H9 (cell line): Measurements from ENCODE around the gene FABP3. TPM values are rescaled to one million over a fixed set of nuclear protein-coding genes. Genes with fewer than 3 reads are reported as not detected.

ENCODE experiments used
- DNase-seq: peaks from one replicate; pipeline ENCODE4 v3.0.0-alpha.2; 2017
- H2AFZ ChIP-seq: one replicate; pipeline ENCODE4 v1.6.1; 2013; ENCODE audit warnings: mild to moderate bottlenecking, low read length, control low read depth, moderate library complexity
- H2AK5ac ChIP-seq: 2 replicates; pipeline ENCODE4 v1.6.1; 2013; ENCODE audit warnings: low read length, control low read depth, mixed read lengths; ENCODE audit not compliant: insufficient read length
- H2BK120ac ChIP-seq: one replicate; pipeline ENCODE4 v1.6.1; 2013; ENCODE audit warnings: low read depth, mild to moderate bottlenecking, low read length, control low read depth, inconsistent platforms; ENCODE audit not compliant: poor library complexity, severe bottlenecking
- H2BK12ac ChIP-seq: 2 replicates; pipeline ENCODE4 v1.6.1; 2013; ENCODE audit warnings: low read length, control low read depth, mixed read lengths, low read depth; ENCODE audit not compliant: insufficient read length
- H2BK15ac ChIP-seq: 2 replicates; pipeline ENCODE4 v1.6.1; 2013; ENCODE audit warnings: low read depth, low read length, control low read depth
- H2BK20ac ChIP-seq: one replicate; pipeline ENCODE4 v1.6.1; 2013; ENCODE audit warnings: low read depth, mild to moderate bottlenecking, low read length, control low read depth, inconsistent platforms; ENCODE audit not compliant: poor library complexity, severe bottlenecking
- H2BK5ac ChIP-seq: 2 replicates; pipeline ENCODE4 v1.6.1; 2013; ENCODE audit warnings: low read length, control low read depth, mixed read lengths; ENCODE audit not compliant: insufficient read length
- H3K14ac ChIP-seq: 2 replicates; pipeline ENCODE4 v1.6.1; 2013; ENCODE audit warnings: low read length, control low read depth; ENCODE audit not compliant: insufficient read depth
- H3K18ac ChIP-seq: 2 replicates; pipeline ENCODE4 v1.6.1; 2013; ENCODE audit warnings: low read depth, mild to moderate bottlenecking, mixed read lengths, low read length, control low read depth; ENCODE audit not compliant: insufficient read length
- H3K23ac ChIP-seq: 2 replicates; pipeline ENCODE4 v1.6.1; 2013; ENCODE audit warnings: low read length, control low read depth, mixed read lengths, low read depth; ENCODE audit not compliant: insufficient read length
- H3K23me2 ChIP-seq: 2 replicates; pipeline ENCODE4 v1.6.1; 2013; ENCODE audit warnings: low read depth, mild to moderate bottlenecking, mixed read lengths, low read length, control low read depth; ENCODE audit not compliant: insufficient read length, poor library complexity, severe bottlenecking
- H3K27ac ChIP-seq: 2 replicates; pipeline ENCODE4 v1.5.1; 2013; ENCODE audit warnings: low read length, control low read depth, mixed read lengths, low read depth; ENCODE audit not compliant: insufficient read length
- H3K27me3 ChIP-seq: 2 replicates; pipeline ENCODE4 v1.6.1; 2013; ENCODE audit warnings: low read length, control low read depth, inconsistent platforms; ENCODE audit not compliant: insufficient read depth
- H3K4ac ChIP-seq: 2 replicates; pipeline ENCODE4 v1.6.1; 2013; ENCODE audit warnings: low read depth, mild to moderate bottlenecking, control low read depth, inconsistent platforms, low read length, moderate library complexity
- H3K4me1 ChIP-seq: 2 replicates; pipeline ENCODE4 v1.6.1; 2013; ENCODE audit warnings: low read length, control low read depth, inconsistent platforms; ENCODE audit not compliant: insufficient read depth
- H3K4me2 ChIP-seq: 2 replicates; pipeline ENCODE4 v1.6.1; 2013; ENCODE audit warnings: low read length, control low read depth, mixed read lengths; ENCODE audit not compliant: insufficient read length, insufficient read depth
- H3K56ac ChIP-seq: 2 replicates; pipeline ENCODE4 v1.6.1; 2013; ENCODE audit warnings: low read depth, mild to moderate bottlenecking, mixed read lengths, low read length, control low read depth; ENCODE audit not compliant: insufficient read length
- H3K79me1 ChIP-seq: 2 replicates; pipeline ENCODE4 v1.6.1; 2013; ENCODE audit warnings: low read depth, mild to moderate bottlenecking, moderate library complexity, low read length, control low read depth, inconsistent platforms; ENCODE audit not compliant: insufficient read depth, poor library complexity, severe bottlenecking
- H3K79me2 ChIP-seq: 2 replicates; pipeline ENCODE4 v1.6.1; 2013; ENCODE audit warnings: low read length, control low read depth, inconsistent platforms; ENCODE audit not compliant: insufficient read depth
- H3K9ac ChIP-seq: 2 replicates; pipeline ENCODE4 v1.6.1; 2013; ENCODE audit warnings: low read length, control low read depth, mixed read lengths; ENCODE audit not compliant: insufficient read length; ENCODE audit errors: extremely low read depth
- H3K9me3 ChIP-seq: one replicate; pipeline ENCODE4 v1.6.1; 2013; ENCODE audit warnings: low read depth, low read length, inconsistent platforms; ENCODE audit not compliant: control insufficient read depth
- H3T11ph ChIP-seq: one replicate; pipeline ENCODE4 v1.6.1; 2013; ENCODE audit warnings: mild to moderate bottlenecking, low read length, control low read depth, inconsistent platforms
- H4K20me1 ChIP-seq: one replicate; pipeline ENCODE4 v1.6.1; 2013; ENCODE audit not compliant: control insufficient read depth, insufficient read length, insufficient read depth
- H4K5ac ChIP-seq: 2 replicates; pipeline ENCODE4 v1.6.1; 2013; ENCODE audit warnings: low read depth, mild to moderate bottlenecking, mixed read lengths, low read length, control low read depth; ENCODE audit not compliant: insufficient read length
- H4K8ac ChIP-seq: replicated peaks from 2 replicates; pipeline ENCODE4 v1.6.1; 2013; ENCODE audit warnings: low read length, control low read depth, mixed read lengths, low read depth; ENCODE audit not compliant: insufficient read length
- H4K91ac ChIP-seq: 2 replicates; pipeline ENCODE4 v1.6.1; 2013; ENCODE audit warnings: low read depth, mild to moderate bottlenecking, moderate library complexity, mixed read lengths, low read length, control low read depth; ENCODE audit not compliant: insufficient read length
- H3K27ac Mint-ChIP-seq, 3 experiments: 2 replicates in 2 of 3; 3 replicates in 1 of 3; pipeline ENCODE4 v1.8.0; 2020 to 2021; ENCODE audit warnings: mixed read lengths in 3 of 3, mild to moderate bottlenecking in 1 of 3, moderate library complexity in 1 of 3
- H3K27me3 Mint-ChIP-seq: 2 replicates; pipeline ENCODE4 v1.8.0; 2021; ENCODE audit warnings: low read depth, mild to moderate bottlenecking, moderate library complexity, mixed read lengths
- H3K36me3 Mint-ChIP-seq, 3 experiments: 2 replicates in 2 of 3; 3 replicates in 1 of 3; pipeline ENCODE4 v1.8.0; 2020 to 2021; ENCODE audit warnings: low read depth in 3 of 3, mixed read lengths in 3 of 3; ENCODE audit not compliant: insufficient read depth in 1 of 3
- H3K4me1 Mint-ChIP-seq, 2 experiments: 2 replicates each; pipeline ENCODE4 v1.8.0; 2020; ENCODE audit warnings: mixed read lengths in 2 of 2
- H3K4me3 Mint-ChIP-seq, 2 experiments: 2 replicates in 1 of 2; 3 replicates in 1 of 2; pipeline ENCODE4 v1.8.0; 2020 to 2021; ENCODE audit warnings: mild to moderate bottlenecking in 2 of 2, mixed read lengths in 2 of 2, moderate library complexity in 1 of 2
- H3K9me3 Mint-ChIP-seq, 2 experiments: 2 replicates in 1 of 2; 3 replicates in 1 of 2; pipeline ENCODE4 v1.8.0; 2020; ENCODE audit warnings: mild to moderate bottlenecking in 2 of 2, mixed read lengths in 2 of 2, moderate library complexity in 1 of 2
- CTCF ChIP-seq: fragments of 200-600 bp; sonication (generic); conservative IDR thresholded peaks from 3 replicates; pipeline ENCODE4 v1.8.0; 2021; ENCODE audit warnings: antibody characterized with exemption, mild to moderate bottlenecking
- total RNA-seq: library from RNA; stranded (reverse); gene quantifications from 2 replicates; pipeline ENCODE4 v1.2.1, GENCODE V29; 2021

The FABP3 gene
- total RNA-seq, 1 experiment from 2014 or later: 9.0 TPM

GRCh38 chr1:31393463-31393862 lies 20.6 kb upstream of the FABP3 start:
- H4K20me1 ChIP-seq: no peaks in the 10 kb centered on the region
- no peak overlapping the region for H2BK20ac ChIP-seq
- no peak overlapping the region for H3K27ac Mint-ChIP-seq
- H3K4me1 Mint-ChIP-seq: peaks cover 9 to 16% of the 10 kb centered on the region in 2 experiments
- H3K9me3 Mint-ChIP-seq: no peaks in the 10 kb centered on the region
- H3K56ac ChIP-seq: no peak overlapping the region
- H2BK120ac ChIP-seq: no peak overlapping the region
- no peaks in the 10 kb centered on the region for H3K27me3 ChIP-seq
- no peak overlapping the region for H2BK5ac ChIP-seq
- TF ChIP-seq CTCF: no peak
- H4K5ac ChIP-seq: no peak overlapping the region
- H3K4me1 ChIP-seq: no peaks in the 10 kb centered on the region
- H3K18ac ChIP-seq: no peak overlapping the region
- no peak overlapping the region for H4K8ac ChIP-seq
- H3K27me3 Mint-ChIP-seq: peaks cover 25% of the 10 kb centered on the region
- H3K27ac ChIP-seq: no peak overlapping the region
- DNase-seq: no peak
- no peak overlapping the region for H3K9ac ChIP-seq
- H3K9me3 ChIP-seq: no peaks in the 10 kb centered on the region
- no peak overlapping the region for H4K91ac ChIP-seq
- H3K79me2 ChIP-seq: no peaks in the 10 kb centered on the region
- H3K36me3 Mint-ChIP-seq: no peaks in the 10 kb centered on the region
- H2AK5ac ChIP-seq: no peak overlapping the region
- no peak overlapping the region for H3K14ac ChIP-seq
- no peak overlapping the region for H3T11ph ChIP-seq
- H2AFZ ChIP-seq: no peak overlapping the region
- H2BK12ac ChIP-seq: no peak overlapping the region
- no peak overlapping the region for H2BK15ac ChIP-seq
- no peaks in the 10 kb centered on the region for H3K79me1 ChIP-seq
- H3K4me3 Mint-ChIP-seq: no peak overlapping the region
- H3K23ac ChIP-seq: no peak overlapping the region
- no peak overlapping the region for H3K4ac ChIP-seq
- H3K4me2 ChIP-seq: no peak overlapping the region
- no peaks in the 10 kb centered on the region for H3K23me2 ChIP-seq
